Nephron progenitor cell (in vitro differentiated cells): ENCODE results near the gene GNAT3.

Experiments
- DNase-seq: peaks from one replicate; pipeline ENCODE4 v3.0.0; 2021
- H3K27ac Mint-ChIP-seq: 2 replicates; pipeline ENCODE4 v1.8.0; 2021; ENCODE audit warnings: mild to moderate bottlenecking, moderate library complexity, mixed read lengths
- H3K27me3 Mint-ChIP-seq: 2 replicates; pipeline ENCODE4 v1.8.0; 2021; ENCODE audit warnings: mild to moderate bottlenecking, low read depth, mixed read lengths; ENCODE audit not compliant: poor library complexity
- H3K36me3 Mint-ChIP-seq: 2 replicates; pipeline ENCODE4 v1.8.0; 2021; ENCODE audit warnings: low read depth, mixed read lengths
- H3K4me1 Mint-ChIP-seq: 2 replicates; pipeline ENCODE4 v1.8.0; 2021; ENCODE audit warnings: mixed read lengths
- H3K4me3 Mint-ChIP-seq: 2 replicates; pipeline ENCODE4 v1.8.0; 2021; ENCODE audit warnings: mild to moderate bottlenecking, moderate library complexity, mixed read lengths
- H3K9me3 Mint-ChIP-seq: 2 replicates; pipeline ENCODE4 v1.8.0; 2021; ENCODE audit warnings: mild to moderate bottlenecking, moderate library complexity, mixed read lengths
- TF ChIP-seq, protein P1 (sequence below): fragments of 200-600 bp; sonication (generic); IDR thresholded peaks from 2 replicates; pipeline ENCODE4 v1.5.0; 2021; ENCODE audit warnings: antibody characterized with exemption

GNAT3 gene

DNA sequence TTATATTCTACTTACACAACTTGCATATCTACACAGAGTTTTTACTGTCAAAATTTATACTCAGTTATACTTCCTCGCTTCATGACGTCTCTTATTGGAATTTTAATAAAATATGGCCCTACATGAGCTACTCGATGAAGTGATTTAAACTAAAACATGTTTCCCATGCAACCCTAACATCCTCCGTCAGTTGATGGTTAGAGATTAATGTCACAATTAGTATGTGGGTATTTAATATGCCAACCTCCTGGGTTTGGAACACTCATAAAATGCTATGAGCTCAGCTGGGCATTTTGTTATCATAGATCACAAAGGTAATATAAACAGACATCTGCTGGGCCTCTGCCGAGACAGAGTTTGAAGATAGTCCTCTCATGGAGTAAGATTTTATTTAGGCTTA lies 66.5 kb downstream of the GNAT3 start:
- Mint-ChIP-seq H3K27me3 (no peaks in the 10 kb centered on the region), H3K9me3 (no peaks in the 10 kb centered on the region), H3K27ac (no peak overlapping the region), H3K4me1 (no peaks in the 10 kb centered on the region), H3K36me3 (no peaks in the 10 kb centered on the region), H3K4me3 (no peak overlapping the region)
- TF ChIP-seq, protein P1, sequence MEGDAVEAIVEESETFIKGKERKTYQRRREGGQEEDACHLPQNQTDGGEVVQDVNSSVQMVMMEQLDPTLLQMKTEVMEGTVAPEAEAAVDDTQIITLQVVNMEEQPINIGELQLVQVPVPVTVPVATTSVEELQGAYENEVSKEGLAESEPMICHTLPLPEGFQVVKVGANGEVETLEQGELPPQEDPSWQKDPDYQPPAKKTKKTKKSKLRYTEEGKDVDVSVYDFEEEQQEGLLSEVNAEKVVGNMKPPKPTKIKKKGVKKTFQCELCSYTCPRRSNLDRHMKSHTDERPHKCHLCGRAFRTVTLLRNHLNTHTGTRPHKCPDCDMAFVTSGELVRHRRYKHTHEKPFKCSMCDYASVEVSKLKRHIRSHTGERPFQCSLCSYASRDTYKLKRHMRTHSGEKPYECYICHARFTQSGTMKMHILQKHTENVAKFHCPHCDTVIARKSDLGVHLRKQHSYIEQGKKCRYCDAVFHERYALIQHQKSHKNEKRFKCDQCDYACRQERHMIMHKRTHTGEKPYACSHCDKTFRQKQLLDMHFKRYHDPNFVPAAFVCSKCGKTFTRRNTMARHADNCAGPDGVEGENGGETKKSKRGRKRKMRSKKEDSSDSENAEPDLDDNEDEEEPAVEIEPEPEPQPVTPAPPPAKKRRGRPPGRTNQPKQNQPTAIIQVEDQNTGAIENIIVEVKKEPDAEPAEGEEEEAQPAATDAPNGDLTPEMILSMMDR, result no peak
- DNase-seq, result no peak

DNA sequence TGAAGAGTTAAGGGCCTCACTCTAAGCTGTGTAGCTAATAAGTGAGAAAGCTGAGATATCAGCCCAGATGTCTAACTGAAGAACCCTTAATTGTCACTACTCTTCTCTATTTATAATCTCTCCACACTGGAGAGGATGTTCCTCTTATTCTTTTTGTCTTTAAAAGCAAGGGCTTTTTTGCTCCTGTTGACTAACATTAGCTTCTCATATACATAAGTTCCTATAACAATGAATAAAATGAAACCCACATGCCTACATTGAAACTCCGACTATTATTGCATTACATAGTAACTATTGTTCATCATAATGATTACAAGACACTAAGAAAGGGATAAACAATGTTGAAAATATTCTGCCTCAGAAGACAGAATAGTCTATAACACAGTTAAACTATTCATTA lies 67.1 kb downstream of the GNAT3 start:
- H3K9me3 Mint-ChIP-seq, result no peaks in the 10 kb centered on the region
- H3K4me3 Mint-ChIP-seq, result no peak overlapping the region
- TF ChIP-seq, protein P1, result no peak
- no peak for DNase-seq
- no peaks in the 10 kb centered on the region for H3K4me1 Mint-ChIP-seq
- no peak overlapping the region for H3K27ac Mint-ChIP-seq
- no peaks in the 10 kb centered on the region for H3K36me3 Mint-ChIP-seq
- H3K27me3 Mint-ChIP-seq, result no peaks in the 10 kb centered on the region

DNA sequence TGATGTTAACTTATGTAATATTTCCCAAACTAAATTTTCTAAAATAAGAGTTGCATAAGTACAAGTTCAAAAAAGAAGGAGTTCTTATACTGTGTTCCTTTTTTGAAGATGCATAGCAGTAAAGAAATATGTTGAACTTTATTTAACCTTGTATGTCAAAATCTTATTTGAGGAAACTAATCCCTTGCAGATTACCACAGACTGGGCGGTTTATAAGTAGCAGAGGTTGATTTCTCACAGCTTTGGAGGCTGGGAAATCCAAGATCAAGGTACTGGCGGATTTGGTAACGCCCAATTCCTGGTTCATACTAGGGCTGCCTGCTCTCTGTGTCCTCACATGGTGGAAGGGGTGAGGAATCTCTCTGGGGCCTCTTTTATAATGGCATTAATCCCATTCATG lies 68.5 kb downstream of the GNAT3 start:
- no peaks in the 10 kb centered on the region for H3K4me1 Mint-ChIP-seq
- TF ChIP-seq, protein P1, result no peak
- no peak overlapping the region for H3K27ac Mint-ChIP-seq
- H3K36me3 Mint-ChIP-seq, result no peaks in the 10 kb centered on the region
- no peaks in the 10 kb centered on the region for H3K27me3 Mint-ChIP-seq
- no peaks in the 10 kb centered on the region for H3K9me3 Mint-ChIP-seq
- H3K4me3 Mint-ChIP-seq, result no peak overlapping the region
- DNase-seq, result no peak

DNA sequence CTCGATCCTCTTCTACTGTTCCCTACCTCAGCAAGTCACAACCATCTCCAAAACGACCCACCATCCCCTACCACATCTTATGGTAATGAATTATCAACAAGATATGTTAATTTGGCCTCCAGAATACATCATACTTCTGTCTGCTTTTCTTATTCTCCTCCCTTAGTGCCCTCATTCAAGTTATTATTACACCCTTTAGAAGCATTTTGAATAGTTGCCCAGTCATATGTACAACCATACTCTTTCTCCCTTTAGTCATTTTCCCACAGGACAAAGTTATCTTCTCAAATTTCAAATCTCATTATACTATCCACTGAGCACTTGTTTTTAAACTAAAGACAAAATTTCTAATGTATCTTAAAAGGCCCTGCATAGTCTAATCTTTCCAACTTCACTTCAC lies 71.0 kb downstream of the GNAT3 start:
- H3K4me1 Mint-ChIP-seq, result no peaks in the 10 kb centered on the region
- no peaks in the 10 kb centered on the region for H3K27me3 Mint-ChIP-seq
- no peak overlapping the region for H3K4me3 Mint-ChIP-seq
- H3K27ac Mint-ChIP-seq, result no peak overlapping the region
- no peaks in the 10 kb centered on the region for H3K36me3 Mint-ChIP-seq
- TF ChIP-seq, protein P1, result no peak
- no peaks in the 10 kb centered on the region for H3K9me3 Mint-ChIP-seq
- no peak for DNase-seq

DNA sequence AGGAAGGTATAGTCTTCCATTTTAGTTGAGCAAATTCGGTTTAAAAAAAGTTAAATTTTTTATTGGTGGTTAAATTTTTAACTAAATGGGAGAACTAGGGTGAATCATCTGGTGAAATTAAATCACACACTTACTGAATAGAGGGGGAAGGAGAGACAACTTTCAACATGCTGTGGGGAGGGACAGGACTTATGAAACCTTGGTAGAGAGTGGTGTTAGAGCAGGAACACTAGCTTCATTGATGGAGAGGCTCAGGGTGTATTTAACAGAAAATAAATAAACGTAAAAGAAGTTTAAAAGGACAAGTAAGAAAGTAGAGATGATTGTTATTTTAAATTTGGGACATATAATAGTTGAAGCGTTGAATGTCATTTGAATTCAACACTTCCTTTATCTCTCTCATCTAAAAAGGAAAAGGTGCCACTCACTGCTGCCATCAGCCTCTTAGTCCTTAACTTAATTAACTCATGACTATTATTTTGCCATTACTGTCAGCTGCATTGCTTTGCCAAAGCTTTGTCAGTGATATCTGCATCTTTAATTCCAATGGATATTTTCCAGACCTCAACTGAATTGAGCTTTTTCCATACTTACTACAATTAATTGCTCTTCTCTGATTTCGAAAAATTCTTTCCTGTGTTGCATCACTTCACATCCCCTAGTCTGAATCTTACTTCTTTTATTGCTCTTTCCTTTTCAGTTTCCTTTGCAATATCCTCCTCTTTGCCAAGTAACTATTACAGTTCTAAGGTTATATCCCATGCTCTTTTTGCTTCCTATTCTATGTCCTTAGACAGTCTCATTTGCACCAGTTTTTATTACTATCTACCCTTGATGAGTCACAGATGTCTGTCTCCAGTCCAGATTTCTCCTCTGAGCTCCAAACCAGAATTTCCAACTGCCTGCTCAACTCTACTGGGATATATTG lies 71.7 kb downstream of the GNAT3 start:
- Mint-ChIP-seq H3K4me3 (no peak overlapping the region), H3K27me3 (no peaks in the 10 kb centered on the region), H3K4me1 (no peaks in the 10 kb centered on the region), H3K9me3 (no peaks in the 10 kb centered on the region), H3K36me3 (no peaks in the 10 kb centered on the region), H3K27ac (no peak overlapping the region)
- TF ChIP-seq, protein P1, result no peak
- DNase-seq, result no peak

DNA sequence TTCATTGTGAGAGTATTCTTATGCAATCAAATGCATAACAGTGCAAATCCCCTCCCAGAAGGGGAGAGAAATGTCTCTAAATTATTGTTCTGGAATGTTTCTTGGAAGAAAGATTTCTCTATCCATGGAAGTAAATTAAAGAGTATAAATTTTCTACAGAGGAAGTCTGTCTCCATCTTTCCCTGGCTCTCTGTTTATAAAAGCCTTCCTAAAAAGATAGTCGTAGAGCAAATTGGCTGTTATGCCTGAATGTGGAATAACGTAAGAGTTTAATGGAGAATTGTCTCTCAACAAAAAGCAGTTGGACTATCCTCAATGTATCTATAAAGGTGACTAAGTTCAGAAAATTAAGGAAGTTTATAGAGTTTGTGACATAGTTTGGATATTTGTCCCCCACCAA lies 76.3 kb downstream of the GNAT3 start:
- H3K27me3 Mint-ChIP-seq, result peaks cover 3% of the 10 kb centered on the region
- no peaks in the 10 kb centered on the region for H3K36me3 Mint-ChIP-seq
- no peaks in the 10 kb centered on the region for H3K9me3 Mint-ChIP-seq
- no peaks in the 10 kb centered on the region for H3K4me1 Mint-ChIP-seq
- H3K27ac Mint-ChIP-seq, result no peak overlapping the region
- TF ChIP-seq, protein P1, result no peak
- no peak overlapping the region for H3K4me3 Mint-ChIP-seq
- DNase-seq, result no peak
